NB4 (cell line): ENCODE results near the gene USH2A.

Source experiments
- CTCF ChIP-seq: IDR thresholded peaks from one replicate; pipeline ENCODE4 v1.5.1; 2012; ENCODE audit warnings: low read depth, low read length
- MAX ChIP-seq: IDR thresholded peaks from 2 replicates; pipeline ENCODE4 v1.6.1; 2011; ENCODE audit warnings: low read depth, low read length
- POLR2A ChIP-seq: IDR thresholded peaks from 2 replicates; pipeline ENCODE4 v1.6.1; 2011; ENCODE audit warnings: mild to moderate bottlenecking; ENCODE audit not compliant: insufficient read length; ENCODE audit errors: extremely low read depth

GRCh38 chr1:215635827-215636226 is 787.4 kb downstream of the USH2A start:
- no peak for TF ChIP-seq CTCF
- TF ChIP-seq POLR2A: no peak
- no peak for TF ChIP-seq MAX
